H9 (cell line): ENCODE data around the gene TCF25. TPM values are rescaled to one million over a fixed set of nuclear protein-coding genes. Genes with fewer than 3 reads are reported as not detected.

Experiments used
- DNase-seq: peaks from one replicate; pipeline ENCODE4 v3.0.0-alpha.2; 2017
- H2AFZ ChIP-seq: one replicate; pipeline ENCODE4 v1.6.1; 2013; ENCODE audit warnings: mild to moderate bottlenecking, low read length, control low read depth, moderate library complexity
- H2AK5ac ChIP-seq: 2 replicates; pipeline ENCODE4 v1.6.1; 2013; ENCODE audit warnings: low read length, control low read depth, mixed read lengths; ENCODE audit not compliant: insufficient read length
- H2BK120ac ChIP-seq: one replicate; pipeline ENCODE4 v1.6.1; 2013; ENCODE audit warnings: low read depth, mild to moderate bottlenecking, low read length, control low read depth, inconsistent platforms; ENCODE audit not compliant: poor library complexity, severe bottlenecking
- H2BK12ac ChIP-seq: 2 replicates; pipeline ENCODE4 v1.6.1; 2013; ENCODE audit warnings: low read length, control low read depth, mixed read lengths, low read depth; ENCODE audit not compliant: insufficient read length
- H2BK15ac ChIP-seq: 2 replicates; pipeline ENCODE4 v1.6.1; 2013; ENCODE audit warnings: low read depth, low read length, control low read depth
- H2BK20ac ChIP-seq: one replicate; pipeline ENCODE4 v1.6.1; 2013; ENCODE audit warnings: low read depth, mild to moderate bottlenecking, low read length, control low read depth, inconsistent platforms; ENCODE audit not compliant: poor library complexity, severe bottlenecking
- H2BK5ac ChIP-seq: 2 replicates; pipeline ENCODE4 v1.6.1; 2013; ENCODE audit warnings: low read length, control low read depth, mixed read lengths; ENCODE audit not compliant: insufficient read length
- H3K14ac ChIP-seq: 2 replicates; pipeline ENCODE4 v1.6.1; 2013; ENCODE audit warnings: low read length, control low read depth; ENCODE audit not compliant: insufficient read depth
- H3K18ac ChIP-seq: 2 replicates; pipeline ENCODE4 v1.6.1; 2013; ENCODE audit warnings: low read depth, mild to moderate bottlenecking, mixed read lengths, low read length, control low read depth; ENCODE audit not compliant: insufficient read length
- H3K23ac ChIP-seq: 2 replicates; pipeline ENCODE4 v1.6.1; 2013; ENCODE audit warnings: low read length, control low read depth, mixed read lengths, low read depth; ENCODE audit not compliant: insufficient read length
- H3K23me2 ChIP-seq: 2 replicates; pipeline ENCODE4 v1.6.1; 2013; ENCODE audit warnings: low read depth, mild to moderate bottlenecking, mixed read lengths, low read length, control low read depth; ENCODE audit not compliant: insufficient read length, poor library complexity, severe bottlenecking
- H3K27ac ChIP-seq: 2 replicates; pipeline ENCODE4 v1.5.1; 2013; ENCODE audit warnings: low read length, control low read depth, mixed read lengths, low read depth; ENCODE audit not compliant: insufficient read length
- H3K27me3 ChIP-seq: 2 replicates; pipeline ENCODE4 v1.6.1; 2013; ENCODE audit warnings: low read length, control low read depth, inconsistent platforms; ENCODE audit not compliant: insufficient read depth
- H3K4ac ChIP-seq: 2 replicates; pipeline ENCODE4 v1.6.1; 2013; ENCODE audit warnings: low read depth, mild to moderate bottlenecking, control low read depth, inconsistent platforms, low read length, moderate library complexity
- H3K4me1 ChIP-seq: 2 replicates; pipeline ENCODE4 v1.6.1; 2013; ENCODE audit warnings: low read length, control low read depth, inconsistent platforms; ENCODE audit not compliant: insufficient read depth
- H3K4me2 ChIP-seq: 2 replicates; pipeline ENCODE4 v1.6.1; 2013; ENCODE audit warnings: low read length, control low read depth, mixed read lengths; ENCODE audit not compliant: insufficient read length, insufficient read depth
- H3K56ac ChIP-seq: 2 replicates; pipeline ENCODE4 v1.6.1; 2013; ENCODE audit warnings: low read depth, mild to moderate bottlenecking, mixed read lengths, low read length, control low read depth; ENCODE audit not compliant: insufficient read length
- H3K79me1 ChIP-seq: 2 replicates; pipeline ENCODE4 v1.6.1; 2013; ENCODE audit warnings: low read depth, mild to moderate bottlenecking, moderate library complexity, low read length, control low read depth, inconsistent platforms; ENCODE audit not compliant: insufficient read depth, poor library complexity, severe bottlenecking
- H3K79me2 ChIP-seq: 2 replicates; pipeline ENCODE4 v1.6.1; 2013; ENCODE audit warnings: low read length, control low read depth, inconsistent platforms; ENCODE audit not compliant: insufficient read depth
- H3K9ac ChIP-seq: 2 replicates; pipeline ENCODE4 v1.6.1; 2013; ENCODE audit warnings: low read length, control low read depth, mixed read lengths; ENCODE audit not compliant: insufficient read length; ENCODE audit errors: extremely low read depth
- H3K9me3 ChIP-seq: one replicate; pipeline ENCODE4 v1.6.1; 2013; ENCODE audit warnings: low read depth, low read length, inconsistent platforms; ENCODE audit not compliant: control insufficient read depth
- H3T11ph ChIP-seq: one replicate; pipeline ENCODE4 v1.6.1; 2013; ENCODE audit warnings: mild to moderate bottlenecking, low read length, control low read depth, inconsistent platforms
- H4K20me1 ChIP-seq: one replicate; pipeline ENCODE4 v1.6.1; 2013; ENCODE audit not compliant: control insufficient read depth, insufficient read length, insufficient read depth
- H4K5ac ChIP-seq: 2 replicates; pipeline ENCODE4 v1.6.1; 2013; ENCODE audit warnings: low read depth, mild to moderate bottlenecking, mixed read lengths, low read length, control low read depth; ENCODE audit not compliant: insufficient read length
- H4K8ac ChIP-seq: replicated peaks from 2 replicates; pipeline ENCODE4 v1.6.1; 2013; ENCODE audit warnings: low read length, control low read depth, mixed read lengths, low read depth; ENCODE audit not compliant: insufficient read length
- H4K91ac ChIP-seq: 2 replicates; pipeline ENCODE4 v1.6.1; 2013; ENCODE audit warnings: low read depth, mild to moderate bottlenecking, moderate library complexity, mixed read lengths, low read length, control low read depth; ENCODE audit not compliant: insufficient read length
- H3K27ac Mint-ChIP-seq, 3 experiments: 2 replicates in 2 of 3; 3 replicates in 1 of 3; pipeline ENCODE4 v1.8.0; 2020 to 2021; ENCODE audit warnings: mixed read lengths in 3 of 3, mild to moderate bottlenecking in 1 of 3, moderate library complexity in 1 of 3
- H3K27me3 Mint-ChIP-seq: 2 replicates; pipeline ENCODE4 v1.8.0; 2021; ENCODE audit warnings: low read depth, mild to moderate bottlenecking, moderate library complexity, mixed read lengths
- H3K36me3 Mint-ChIP-seq, 3 experiments: 2 replicates in 2 of 3; 3 replicates in 1 of 3; pipeline ENCODE4 v1.8.0; 2020 to 2021; ENCODE audit warnings: low read depth in 3 of 3, mixed read lengths in 3 of 3; ENCODE audit not compliant: insufficient read depth in 1 of 3
- H3K4me1 Mint-ChIP-seq, 2 experiments: 2 replicates each; pipeline ENCODE4 v1.8.0; 2020; ENCODE audit warnings: mixed read lengths in 2 of 2
- H3K4me3 Mint-ChIP-seq, 2 experiments: 2 replicates in 1 of 2; 3 replicates in 1 of 2; pipeline ENCODE4 v1.8.0; 2020 to 2021; ENCODE audit warnings: mild to moderate bottlenecking in 2 of 2, mixed read lengths in 2 of 2, moderate library complexity in 1 of 2
- H3K9me3 Mint-ChIP-seq, 2 experiments: 2 replicates in 1 of 2; 3 replicates in 1 of 2; pipeline ENCODE4 v1.8.0; 2020; ENCODE audit warnings: mild to moderate bottlenecking in 2 of 2, mixed read lengths in 2 of 2, moderate library complexity in 1 of 2
- WGBS: extraction: QIAGEN DNeasy Blood & Tissue Kit; methylation state at CpG from one replicate; pipeline ENCODE4 v1.1.7; 2013; ENCODE audit warnings: missing lambda C conversion rate, low lambda C conversion rate, mixed read lengths; ENCODE audit not compliant: insufficient read length; ENCODE audit errors: extremely low coverage; 5-methylcytosine and 5-hydroxymethylcytosine counted together
- total RNA-seq: library from RNA; stranded (reverse); gene quantifications from 2 replicates; pipeline ENCODE4 v1.2.1, GENCODE V29; 2021
- TF ChIP-seq, protein P1 (sequence below): fragments of 200-600 bp; sonication (generic); conservative IDR thresholded peaks from 3 replicates; pipeline ENCODE4 v1.8.0; 2021; ENCODE audit warnings: antibody characterized with exemption, mild to moderate bottlenecking

Gene TCF25
- total RNA-seq, 1 experiment from 2014 or later, result 109 TPM

GRCh38 chr16:89920723-89921122, 47.3 kb downstream of the TCF25 start:
- H3K27ac ChIP-seq, result no peak overlapping the region
- H3K27ac Mint-ChIP-seq, result no peak overlapping the region

More at GRCh38 chr16:89920723-89921122, 47.3 kb downstream of the TCF25 start:
- no peaks in the 10 kb centered on the region for H4K20me1 ChIP-seq
- H4K91ac ChIP-seq, result no peak overlapping the region
- no peaks in the 10 kb centered on the region for H3K27me3 ChIP-seq
- no peak overlapping the region for H2BK12ac ChIP-seq
- no peak overlapping the region for H2AFZ ChIP-seq
- H2BK20ac ChIP-seq, result no peak overlapping the region
- no peaks in the 10 kb centered on the region for H3K9me3 ChIP-seq
- WGBS, result no CpG with 5 or more reads among the region's 6 CpGs
- no peak overlapping the region for H3K9ac ChIP-seq
- no peak overlapping the region for H2AK5ac ChIP-seq
- H4K8ac ChIP-seq, result no peak overlapping the region
- H3K9me3 Mint-ChIP-seq, result no peaks in the 10 kb centered on the region; a peak in 1 of 5 replicates
- peaks cover 24% of the 10 kb centered on the region for H3K27me3 Mint-ChIP-seq
- peaks cover 27 to 44% of the 10 kb centered on the region in 2 experiments for H3K4me1 Mint-ChIP-seq
- no peak overlapping the region for H3T11ph ChIP-seq
- H3K23ac ChIP-seq, result no peak overlapping the region
- H2BK5ac ChIP-seq, result no peak overlapping the region
- no peak overlapping the region for H3K14ac ChIP-seq
- TF ChIP-seq, protein P1, sequence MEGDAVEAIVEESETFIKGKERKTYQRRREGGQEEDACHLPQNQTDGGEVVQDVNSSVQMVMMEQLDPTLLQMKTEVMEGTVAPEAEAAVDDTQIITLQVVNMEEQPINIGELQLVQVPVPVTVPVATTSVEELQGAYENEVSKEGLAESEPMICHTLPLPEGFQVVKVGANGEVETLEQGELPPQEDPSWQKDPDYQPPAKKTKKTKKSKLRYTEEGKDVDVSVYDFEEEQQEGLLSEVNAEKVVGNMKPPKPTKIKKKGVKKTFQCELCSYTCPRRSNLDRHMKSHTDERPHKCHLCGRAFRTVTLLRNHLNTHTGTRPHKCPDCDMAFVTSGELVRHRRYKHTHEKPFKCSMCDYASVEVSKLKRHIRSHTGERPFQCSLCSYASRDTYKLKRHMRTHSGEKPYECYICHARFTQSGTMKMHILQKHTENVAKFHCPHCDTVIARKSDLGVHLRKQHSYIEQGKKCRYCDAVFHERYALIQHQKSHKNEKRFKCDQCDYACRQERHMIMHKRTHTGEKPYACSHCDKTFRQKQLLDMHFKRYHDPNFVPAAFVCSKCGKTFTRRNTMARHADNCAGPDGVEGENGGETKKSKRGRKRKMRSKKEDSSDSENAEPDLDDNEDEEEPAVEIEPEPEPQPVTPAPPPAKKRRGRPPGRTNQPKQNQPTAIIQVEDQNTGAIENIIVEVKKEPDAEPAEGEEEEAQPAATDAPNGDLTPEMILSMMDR, result no peak
- H3K18ac ChIP-seq, result no peak overlapping the region
- no peak overlapping the region for H2BK15ac ChIP-seq
- H3K79me2 ChIP-seq, result no peaks in the 10 kb centered on the region
- H3K79me1 ChIP-seq, result no peaks in the 10 kb centered on the region
- no peaks in the 10 kb centered on the region; the same call in 1 of the 2 replicates for H3K4me1 ChIP-seq
- H3K4me2 ChIP-seq, result peak overlapping the region; percentile 72
- H3K56ac ChIP-seq, result no peak overlapping the region
- H3K36me3 Mint-ChIP-seq, result no peaks in the 10 kb centered on the region; a peak in 3 of 7 replicates
- no peak overlapping the region for H2BK120ac ChIP-seq
- H3K4me3 Mint-ChIP-seq, result no peak overlapping the region
- no peak overlapping the region for H4K5ac ChIP-seq
- no peak overlapping the region for H3K4ac ChIP-seq
- H3K23me2 ChIP-seq, result peaks cover 25% of the 10 kb centered on the region
- peak; percentile 32 for DNase-seq
